Measurements from ENCODE around the gene MDK.

- TF ChIP-seq CTCF (conservative IDR thresholded peaks at IDR 0.05) (no peak), EZH2 (IDR thresholded peaks at IDR 0.05; ENCODE audit: low read depth) (no peak)
These were observed 12.3 kb downstream of the MDK start for GRCh38 chr11:46393759-46394158.
